ENCODE results near the gene CELSR1. TPM values are rescaled to one million over a fixed set of nuclear protein-coding genes. Genes with fewer than 3 reads are reported as not detected.

CELSR1 gene
- total RNA-seq, 1 donor from 2014 or later, result 0.30 TPM

DNA sequence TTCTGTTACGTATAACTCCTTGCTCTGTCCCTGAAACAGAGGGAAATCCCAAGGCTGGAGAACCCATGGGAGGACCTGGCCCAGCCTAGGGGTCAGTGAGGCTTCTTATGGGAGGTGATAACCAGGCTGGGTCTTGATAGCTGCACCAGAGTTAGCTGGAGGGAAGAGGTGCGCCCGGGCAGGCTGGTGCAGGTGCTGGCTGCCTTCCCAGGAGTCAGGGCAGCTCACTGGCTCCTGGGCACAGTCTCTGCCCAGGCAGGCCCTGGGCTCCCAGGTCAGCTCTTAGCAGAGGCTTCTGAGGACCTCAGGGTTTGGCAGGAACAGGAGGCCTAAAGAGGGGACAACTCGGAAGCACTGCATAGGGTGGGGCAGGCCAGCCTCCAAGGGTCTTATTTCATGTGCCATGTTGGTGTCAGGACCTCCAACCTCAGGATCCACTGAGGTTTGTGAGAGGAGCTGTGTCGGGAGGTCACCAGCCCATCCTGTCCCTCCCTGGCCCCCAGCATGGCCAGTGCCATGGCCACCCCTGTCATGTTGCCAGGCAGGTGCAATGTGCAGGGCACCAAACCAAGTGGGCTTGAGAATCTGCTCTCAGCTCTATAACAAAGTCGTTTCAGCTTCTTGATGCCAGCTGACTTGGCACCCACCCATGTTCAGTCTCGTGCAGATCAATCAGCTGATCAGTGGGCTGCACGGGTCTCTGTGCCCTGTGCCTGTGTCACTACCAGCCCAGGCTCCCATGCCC, 20.5 kb upstream of the CELSR1 start:
- Mint-ChIP-seq H3K27ac (no peak overlapping the region), H3K36me3 (ENCODE audit: low read depth) (no peaks in the 10 kb centered on the region), H3K9me3 (peaks cover 3% of the 10 kb centered on the region), H3K4me3 (ENCODE audit: low read depth) (no peak overlapping the region), H3K27me3 (ENCODE audit: low read depth) (peaks cover 3% of the 10 kb centered on the region), H3K4me1 (ENCODE audit: low read depth) (peaks cover 3% of the 10 kb centered on the region)
- intact Hi-C loops (cut with micrococcal nuclease), result no loop called here
- DNase-seq (ENCODE audit: low spot score), result no peak

DNA sequence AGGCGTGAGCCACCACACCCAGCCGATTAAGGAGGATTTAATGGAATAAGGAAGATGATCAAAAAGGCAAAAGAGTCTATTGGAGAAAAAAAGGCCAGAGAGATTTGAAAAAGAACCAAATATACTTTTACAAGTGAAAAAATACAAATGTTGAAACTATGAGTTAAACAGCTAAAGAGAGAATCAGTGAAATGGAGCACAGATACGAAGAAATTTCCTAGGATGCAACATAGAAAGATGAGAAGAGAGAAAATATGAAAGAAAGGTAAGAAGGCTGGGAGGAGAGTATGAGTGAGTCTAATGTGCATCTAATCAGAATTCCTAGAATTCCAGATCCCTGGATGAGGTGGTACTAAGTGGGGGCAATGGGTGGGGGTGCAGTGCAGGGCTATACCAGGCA, 19.4 kb upstream of the CELSR1 start:
- Mint-ChIP-seq H3K27me3 (ENCODE audit: low read depth) (peaks cover 3% of the 10 kb centered on the region), H3K4me3 (ENCODE audit: low read depth) (no peak overlapping the region), H3K36me3 (ENCODE audit: low read depth) (no peaks in the 10 kb centered on the region), H3K9me3 (peaks cover 3% of the 10 kb centered on the region), H3K27ac (no peak overlapping the region), H3K4me1 (ENCODE audit: low read depth) (peaks cover 3% of the 10 kb centered on the region)
- no peak for DNase-seq (ENCODE audit: low spot score)
- intact Hi-C loops (cut with micrococcal nuclease), result no loop called here

DNA sequence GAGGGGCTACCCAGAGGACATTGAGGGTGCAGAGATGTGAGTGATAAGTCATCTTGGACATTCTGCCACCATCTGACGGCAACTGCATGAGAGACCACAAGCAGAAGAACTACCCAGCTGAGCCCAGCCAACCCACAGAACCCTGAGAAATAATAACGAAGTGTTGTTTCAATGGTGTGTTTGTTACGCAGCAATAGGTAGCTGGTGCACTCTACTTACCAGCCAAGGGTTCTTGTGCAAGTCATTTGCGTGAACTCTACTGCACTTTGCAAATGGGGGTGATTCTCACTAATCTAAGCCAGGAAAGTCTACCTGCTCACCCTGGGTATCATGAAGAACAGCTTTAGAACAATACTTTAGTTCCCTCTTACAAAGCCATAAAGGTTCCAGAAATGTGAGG, 15.8 kb upstream of the CELSR1 start:
- peaks cover 3% of the 10 kb centered on the region for H3K9me3 Mint-ChIP-seq
- no peaks in the 10 kb centered on the region for H3K4me1 Mint-ChIP-seq (ENCODE audit: low read depth)
- no peak overlapping the region for H3K4me3 Mint-ChIP-seq (ENCODE audit: low read depth)

DNA sequence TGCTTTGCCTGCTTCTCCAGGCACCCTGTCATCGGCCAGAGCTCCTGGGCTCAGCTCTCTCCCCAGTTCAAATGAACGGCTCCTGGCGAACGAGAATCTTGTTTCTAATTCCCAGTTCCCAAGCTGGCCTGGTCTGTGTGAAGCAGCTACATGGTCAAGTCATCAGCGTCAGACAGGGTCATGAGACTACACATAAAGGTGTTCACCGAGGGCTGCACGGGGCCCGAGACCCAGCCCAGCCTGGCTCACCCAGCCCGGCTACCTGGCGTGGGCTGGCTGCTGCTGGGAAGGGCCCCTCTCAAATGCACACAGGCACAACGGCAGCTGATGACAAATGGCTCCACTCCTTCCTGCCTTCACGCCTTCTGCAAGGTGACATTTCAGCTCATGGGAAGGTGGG, 14.6 kb upstream of the CELSR1 start:
- DNase-seq (ENCODE audit: low spot score), result no peak
- H3K27ac Mint-ChIP-seq, result no peak overlapping the region
- intact Hi-C loops (cut with micrococcal nuclease), result no loop called here
- peaks cover 3% of the 10 kb centered on the region for H3K9me3 Mint-ChIP-seq
- H3K27me3 Mint-ChIP-seq (ENCODE audit: low read depth), result peaks cover 3% of the 10 kb centered on the region
- no peaks in the 10 kb centered on the region for H3K36me3 Mint-ChIP-seq (ENCODE audit: low read depth)
- no peak overlapping the region for H3K4me3 Mint-ChIP-seq (ENCODE audit: low read depth)
- no peaks in the 10 kb centered on the region for H3K4me1 Mint-ChIP-seq (ENCODE audit: low read depth)

More for the DNA sequence above, 15.8 kb upstream of the CELSR1 start:
- H3K27ac Mint-ChIP-seq, result no peak overlapping the region
- intact Hi-C loops (cut with micrococcal nuclease), result no loop called here
- peaks cover 3% of the 10 kb centered on the region for H3K27me3 Mint-ChIP-seq (ENCODE audit: low read depth)
- H3K36me3 Mint-ChIP-seq (ENCODE audit: low read depth), result no peaks in the 10 kb centered on the region
- DNase-seq (ENCODE audit: low spot score), result no peak

DNA sequence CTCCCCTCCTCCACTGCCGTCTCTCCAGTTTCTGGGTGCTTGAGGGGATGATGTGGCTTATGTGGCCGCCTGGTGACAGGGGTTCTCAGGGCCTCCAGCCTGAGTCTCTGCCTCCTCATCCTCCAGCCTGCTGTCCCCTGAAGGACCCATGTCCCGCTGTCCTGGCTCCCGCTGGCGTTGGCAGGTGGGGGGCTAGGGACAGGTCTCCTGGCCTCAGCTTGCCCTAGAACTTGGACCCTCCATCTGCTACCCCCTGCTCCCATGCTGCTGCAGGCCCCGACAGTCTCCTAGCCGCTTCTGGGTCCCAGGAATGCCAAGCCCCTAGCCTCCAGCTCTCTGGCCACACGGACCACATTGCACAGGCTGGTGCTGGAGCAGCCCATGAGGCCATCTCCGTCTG, 13.9 kb upstream of the CELSR1 start:
- no peak for DNase-seq (ENCODE audit: low spot score)
- no peak overlapping the region for H3K4me3 Mint-ChIP-seq (ENCODE audit: low read depth)
- intact Hi-C loops (cut with micrococcal nuclease), result no loop called here
- H3K9me3 Mint-ChIP-seq, result peaks cover 3% of the 10 kb centered on the region
- no peaks in the 10 kb centered on the region for H3K36me3 Mint-ChIP-seq (ENCODE audit: low read depth)
- no peaks in the 10 kb centered on the region for H3K27me3 Mint-ChIP-seq (ENCODE audit: low read depth)
- no peak overlapping the region for H3K27ac Mint-ChIP-seq
- no peaks in the 10 kb centered on the region for H3K4me1 Mint-ChIP-seq (ENCODE audit: low read depth)

DNA sequence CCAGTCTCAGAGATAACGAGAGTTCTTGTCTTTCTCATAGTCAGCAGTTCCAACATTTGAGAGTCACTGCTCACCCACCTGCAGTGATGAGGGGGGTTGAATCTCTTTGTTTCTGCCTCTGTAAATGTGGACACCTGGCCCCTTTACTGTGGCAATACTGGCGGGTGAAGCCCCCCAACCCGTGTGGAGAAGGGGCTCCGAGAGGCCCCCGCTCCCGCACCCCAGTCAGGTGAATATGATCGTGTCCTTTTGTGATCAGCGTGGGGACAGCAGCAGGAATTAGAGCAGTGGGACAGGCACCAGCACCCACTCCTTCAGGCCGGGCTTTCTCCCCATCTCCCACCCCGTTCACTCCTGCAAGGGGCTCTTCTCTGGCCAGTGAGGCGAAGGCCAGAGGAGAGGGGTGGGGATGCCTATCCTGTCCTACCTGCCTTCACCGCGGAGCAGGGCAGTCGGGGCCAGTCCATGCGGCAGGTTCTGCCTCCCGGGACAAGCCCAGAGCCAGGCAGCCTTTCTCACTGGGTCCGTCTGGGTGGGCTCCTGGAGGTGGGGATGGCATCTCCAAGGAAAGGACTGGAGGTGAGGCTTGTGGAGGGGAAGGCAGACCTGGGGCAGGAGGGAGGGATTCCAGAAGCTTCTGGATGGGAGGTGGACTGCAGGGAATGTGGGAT, 12.7 kb upstream of the CELSR1 start:
- Mint-ChIP-seq H3K27me3 (ENCODE audit: low read depth) (no peaks in the 10 kb centered on the region), H3K4me3 (ENCODE audit: low read depth) (no peak overlapping the region), H3K9me3 (peaks cover 3% of the 10 kb centered on the region), H3K36me3 (ENCODE audit: low read depth) (no peaks in the 10 kb centered on the region), H3K4me1 (ENCODE audit: low read depth) (no peaks in the 10 kb centered on the region), H3K27ac (no peak overlapping the region)
- no peak for DNase-seq (ENCODE audit: low spot score)
- intact Hi-C loops (cut with micrococcal nuclease), result no loop called here

DNA sequence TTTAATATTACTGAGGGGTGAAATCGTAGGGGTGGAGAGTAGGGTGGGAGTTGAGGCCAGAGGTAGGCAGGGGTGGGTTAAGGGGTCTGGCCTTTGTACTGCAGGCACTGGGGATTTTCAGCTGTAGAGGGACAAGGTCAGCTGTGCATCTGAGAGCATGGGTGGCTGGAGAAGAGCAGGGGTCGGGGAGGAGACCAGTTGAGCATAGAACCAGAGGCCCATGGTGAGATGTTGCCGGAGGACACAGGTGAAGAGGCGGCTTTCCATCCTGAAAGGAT, 12.1 kb upstream of the CELSR1 start:
- Mint-ChIP-seq H3K27me3 (ENCODE audit: low read depth) (no peaks in the 10 kb centered on the region), H3K27ac (no peak overlapping the region), H3K4me1 (ENCODE audit: low read depth) (no peaks in the 10 kb centered on the region), H3K4me3 (ENCODE audit: low read depth) (no peak overlapping the region), H3K9me3 (peaks cover 3% of the 10 kb centered on the region), H3K36me3 (ENCODE audit: low read depth) (no peaks in the 10 kb centered on the region)
- intact Hi-C loops (cut with micrococcal nuclease), result no loop called here
- no peak for DNase-seq (ENCODE audit: low spot score)

DNA sequence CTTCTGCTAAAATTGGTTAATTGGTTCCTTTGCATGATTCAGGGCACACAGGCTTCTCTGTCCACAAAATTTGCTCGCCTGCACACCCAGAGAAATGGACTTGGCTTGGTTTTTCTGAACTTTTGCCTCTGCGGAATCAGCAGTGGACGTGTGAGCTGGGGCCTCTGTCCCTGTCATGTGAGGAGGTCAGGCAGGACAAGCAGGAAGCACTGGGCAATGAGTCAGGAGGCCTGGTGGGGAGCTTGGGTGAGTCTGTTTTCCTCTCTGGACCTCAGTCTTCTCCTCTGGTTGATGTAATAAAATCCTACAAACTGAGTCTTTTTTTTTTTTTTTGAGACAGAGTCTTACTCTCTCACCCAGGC, 10.4 kb upstream of the CELSR1 start:
- no peak for DNase-seq (ENCODE audit: low spot score)
- Mint-ChIP-seq H3K4me3 (ENCODE audit: low read depth) (no peak overlapping the region), H3K36me3 (ENCODE audit: low read depth) (no peaks in the 10 kb centered on the region), H3K9me3 (no peaks in the 10 kb centered on the region), H3K4me1 (ENCODE audit: low read depth) (no peaks in the 10 kb centered on the region), H3K27ac (no peak overlapping the region), H3K27me3 (ENCODE audit: low read depth) (no peaks in the 10 kb centered on the region)
- intact Hi-C loops (cut with micrococcal nuclease), result no loop called here

DNA sequence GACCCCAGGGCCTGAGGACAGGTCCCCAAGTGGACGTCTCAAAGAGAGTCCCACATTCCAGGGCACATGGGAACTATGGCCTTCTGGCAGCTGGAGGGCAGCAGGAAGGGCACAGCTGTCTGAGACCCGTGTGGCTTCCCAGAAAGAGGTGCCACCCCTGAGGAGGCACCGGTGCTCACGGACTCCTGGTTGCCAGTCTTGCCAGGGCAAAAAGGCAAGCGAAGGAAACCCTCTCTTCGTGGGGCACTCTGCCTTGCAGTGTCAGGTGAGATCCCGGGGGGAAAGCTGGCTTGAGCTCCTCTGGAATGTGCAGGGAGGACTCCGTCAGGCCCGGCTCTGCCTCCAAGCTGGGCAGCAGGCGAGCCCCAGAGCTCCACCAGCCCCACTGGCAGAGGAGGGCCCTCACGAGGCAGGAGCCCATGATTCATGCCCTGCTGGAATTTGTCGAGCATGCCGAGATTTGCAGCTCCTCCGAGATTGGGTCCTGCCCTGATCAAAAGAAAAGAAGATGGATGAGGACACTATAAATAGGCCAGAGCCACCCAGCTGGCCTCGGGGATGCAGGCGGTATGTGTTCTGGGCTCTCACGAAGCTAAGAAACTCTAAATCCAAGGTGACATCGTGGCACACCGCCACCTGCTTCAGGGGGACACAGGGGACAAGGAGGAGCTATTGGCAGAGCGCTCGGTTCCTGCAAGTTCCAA, 9.9 kb upstream of the CELSR1 start:
- H3K36me3 Mint-ChIP-seq (ENCODE audit: low read depth), result no peaks in the 10 kb centered on the region
- H3K9me3 Mint-ChIP-seq, result no peaks in the 10 kb centered on the region
- H3K27me3 Mint-ChIP-seq (ENCODE audit: low read depth), result no peaks in the 10 kb centered on the region
- H3K4me1 Mint-ChIP-seq (ENCODE audit: low read depth), result no peaks in the 10 kb centered on the region
- no peak for DNase-seq (ENCODE audit: low spot score)
- intact Hi-C loops (cut with micrococcal nuclease), result no loop called here
- no peak overlapping the region for H3K27ac Mint-ChIP-seq
- no peak overlapping the region for H3K4me3 Mint-ChIP-seq (ENCODE audit: low read depth)

DNA sequence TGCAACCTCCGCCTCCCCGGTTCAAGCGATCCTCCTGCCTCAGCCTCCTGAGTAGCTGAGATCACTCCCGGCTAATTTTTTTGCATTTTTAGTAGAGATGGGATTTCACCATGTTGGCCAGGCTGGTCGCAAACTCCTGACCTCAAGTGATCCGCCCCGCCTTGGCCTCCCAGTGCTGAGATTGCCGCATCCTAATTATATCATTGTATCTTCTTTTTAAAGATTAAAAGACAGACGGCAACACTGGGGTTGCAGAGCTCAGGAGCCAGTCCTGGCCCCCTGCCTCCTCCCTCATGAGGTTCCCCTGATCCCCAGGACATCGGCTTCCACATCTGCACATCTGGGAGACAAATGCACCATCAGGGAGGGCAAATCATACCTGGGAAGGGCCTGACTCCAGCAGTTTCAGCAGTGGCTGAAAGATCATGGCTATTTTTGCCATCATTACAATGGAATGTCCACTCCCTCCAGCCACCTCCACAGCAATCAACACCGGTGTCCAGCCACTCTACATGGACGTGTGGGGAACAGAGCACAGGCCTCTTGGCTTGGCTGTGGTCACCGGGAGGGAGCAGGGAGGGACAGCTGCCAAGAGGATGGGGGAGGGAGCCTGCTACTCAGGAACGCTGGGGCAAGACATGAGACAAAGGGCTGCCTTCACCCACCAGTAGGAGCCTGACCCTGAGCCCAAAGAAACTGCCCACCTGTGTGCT, 9.2 kb upstream of the CELSR1 start:
- H3K4me1 Mint-ChIP-seq (ENCODE audit: low read depth), result no peaks in the 10 kb centered on the region
- intact Hi-C loops (cut with micrococcal nuclease), result no loop called here
- no peak overlapping the region for H3K27ac Mint-ChIP-seq
- H3K4me3 Mint-ChIP-seq (ENCODE audit: low read depth), result no peak overlapping the region
- H3K27me3 Mint-ChIP-seq (ENCODE audit: low read depth), result peaks cover 2% of the 10 kb centered on the region
- no peaks in the 10 kb centered on the region for H3K9me3 Mint-ChIP-seq
- DNase-seq (ENCODE audit: low spot score), result no peak
- H3K36me3 Mint-ChIP-seq (ENCODE audit: low read depth), result no peaks in the 10 kb centered on the region

DNA sequence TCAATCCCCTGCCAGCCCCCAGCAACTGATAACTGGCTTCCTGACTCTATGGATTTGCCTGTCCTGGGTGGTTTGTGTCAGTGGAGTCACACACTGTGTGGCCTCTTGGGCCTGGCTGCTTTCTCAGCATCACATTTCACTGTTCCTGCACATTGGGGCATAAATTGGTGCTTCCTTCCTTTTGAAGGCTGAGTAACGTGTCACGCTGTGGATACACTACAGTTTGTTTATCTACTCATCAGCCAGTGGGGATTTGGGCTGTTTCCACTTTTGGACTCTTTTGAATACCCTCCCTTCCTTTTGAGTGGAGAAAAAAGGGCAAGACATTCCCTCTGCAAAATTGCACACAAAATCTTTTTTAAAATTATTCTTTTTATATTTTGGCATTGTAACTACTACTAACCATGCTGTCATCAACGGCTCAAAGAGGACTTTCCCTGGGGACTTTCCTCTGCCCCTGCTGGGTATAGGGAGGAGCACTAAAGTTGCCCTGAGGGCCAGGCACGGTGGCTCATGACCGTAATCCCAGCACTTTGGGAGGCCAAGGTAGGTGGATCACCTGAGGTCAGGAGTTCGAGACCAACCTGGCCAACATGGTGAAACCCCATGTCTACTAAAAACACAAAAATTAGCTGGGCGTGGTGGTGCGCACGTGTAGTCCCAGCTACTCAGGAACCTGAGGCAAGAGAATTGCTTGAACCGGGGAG, 7.8 kb upstream of the CELSR1 start:
- Mint-ChIP-seq H3K4me1 (ENCODE audit: low read depth) (no peaks in the 10 kb centered on the region), H3K27ac (peak overlapping the region; percentile 26), H3K27me3 (ENCODE audit: low read depth) (peaks cover 6% of the 10 kb centered on the region), H3K4me3 (ENCODE audit: low read depth) (no peak overlapping the region), H3K9me3 (no peaks in the 10 kb centered on the region), H3K36me3 (ENCODE audit: low read depth) (no peaks in the 10 kb centered on the region)
- no peak for DNase-seq (ENCODE audit: low spot score)
- intact Hi-C loops (cut with micrococcal nuclease), result no loop called here

All from activated T-helper 2 cell treated with anti-CD3 and anti-CD28 coated beads, Interferon-gamma antibody, Interleukin-2, Interleukin-4, amounts not matched to agents 10 μg/mL and 5 μg/mL and 100 μg/mL, durations not matched to agents 14 hours and 24 hours and 36 hours (primary cell).